ENCODE data around the gene UBAC1. TPM values are rescaled to one million over a fixed set of nuclear protein-coding genes. Genes with fewer than 3 reads are reported as not detected.

UBAC1 gene
- polyA plus RNA-seq, 1 donor from 2014 or later, result 92.3 TPM

- no peak overlapping the region for H3K4me2 ChIP-seq (ENCODE audit: low read length)
- H3K27me3 ChIP-seq (ENCODE audit: insufficient read depth, low read depth, low read length), result no peaks in the 10 kb centered on the region
- H3F3A ChIP-seq (ENCODE audit: insufficient read depth, low read length, poor library complexity, severe bottlenecking), result no peaks in the 10 kb centered on the region
- no peaks in the 10 kb centered on the region for H3K9me2 ChIP-seq (ENCODE audit: insufficient read depth, low read length)
- H2AFZ ChIP-seq (ENCODE audit: low read depth, low read length), result no peak overlapping the region
- H3K9me3 ChIP-seq (ENCODE audit: low read length), result no peaks in the 10 kb centered on the region
- H3K4me3 ChIP-seq (ENCODE audit: low read length), result no peak overlapping the region
- H3K9ac ChIP-seq (ENCODE audit: low read length), result no peak overlapping the region
- no peak overlapping the region for H3K27ac ChIP-seq (ENCODE audit: low read length)
- H3K36me3 ChIP-seq (ENCODE audit: insufficient read depth, low read length), result no peaks in the 10 kb centered on the region
- peaks cover 20% of the 10 kb centered on the region for H3K79me2 ChIP-seq (replicated peaks; ENCODE audit: insufficient read depth, low read length)
- TF ChIP-seq CTCF (IDR thresholded peaks at IDR 0.05; ENCODE audit: poor library complexity, severe bottlenecking) (no peak), SMC3 (conservative IDR thresholded peaks at IDR 0.05; ENCODE audit: poor library complexity) (no peak), TAF1 (IDR thresholded peaks at IDR 0.05; ENCODE audit: low read depth) (no peak), RAD21 (conservative IDR thresholded peaks at IDR 0.05) (no peak)
- H4K20me1 ChIP-seq (ENCODE audit: insufficient read depth), result no peaks in the 10 kb centered on the region
Observed at GRCh38 chr9:135958485-135958884, 2.7 kb downstream of the UBAC1 start.

GRCh38 chr9:135957431-135957830, 3.7 kb downstream of the UBAC1 start:
- Histone ChIP-seq H3K27ac (ENCODE audit: low read length) (no peak overlapping the region), H3K27me3 (ENCODE audit: insufficient read depth, low read depth, low read length) (no peaks in the 10 kb centered on the region), H3K9ac (ENCODE audit: low read length) (no peak overlapping the region), H3K79me2 (replicated peaks; ENCODE audit: insufficient read depth, low read length) (peaks cover 20% of the 10 kb centered on the region), H3K4me3 (ENCODE audit: low read length) (no peak overlapping the region), H3K9me3 (ENCODE audit: low read length) (no peaks in the 10 kb centered on the region), H3K36me3 (ENCODE audit: insufficient read depth, low read length) (no peaks in the 10 kb centered on the region), H2AFZ (ENCODE audit: low read depth, low read length) (no peak overlapping the region), H3F3A (ENCODE audit: insufficient read depth, low read length, poor library complexity, severe bottlenecking) (no peaks in the 10 kb centered on the region), H4K20me1 (ENCODE audit: insufficient read depth) (no peaks in the 10 kb centered on the region), H3K4me2 (ENCODE audit: low read length) (no peak overlapping the region), H3K9me2 (ENCODE audit: insufficient read depth, low read length) (no peaks in the 10 kb centered on the region)
- TF ChIP-seq EP300 (conservative IDR thresholded peaks at IDR 0.05; ENCODE audit: poor library complexity, severe bottlenecking) (no peak), EZH2 (IDR thresholded peaks at IDR 0.05; ENCODE audit: borderline replicate concordance, insufficient read depth, low read length, poor library complexity, severe bottlenecking) (no peak), RAD21 (conservative IDR thresholded peaks at IDR 0.05) (no peak), POLR2AphosphoS5 (IDR thresholded peaks at IDR 0.05) (no peak)

GRCh38 chr9:135956802-135957174, 4.4 kb downstream of the UBAC1 start:
- Histone ChIP-seq H3K27ac (ENCODE audit: low read length) (no peak overlapping the region), H3K9ac (ENCODE audit: low read length) (no peak overlapping the region), H3K9me2 (ENCODE audit: insufficient read depth, low read length) (no peaks in the 10 kb centered on the region), H3F3A (ENCODE audit: insufficient read depth, low read length, poor library complexity, severe bottlenecking) (no peaks in the 10 kb centered on the region), H3K4me3 (ENCODE audit: low read length) (no peak overlapping the region), H2AFZ (ENCODE audit: low read depth, low read length) (no peak overlapping the region), H3K27me3 (ENCODE audit: insufficient read depth, low read depth, low read length) (no peaks in the 10 kb centered on the region), H3K36me3 (ENCODE audit: insufficient read depth, low read length) (no peaks in the 10 kb centered on the region), H3K79me2 (replicated peaks; ENCODE audit: insufficient read depth, low read length) (peaks cover 20% of the 10 kb centered on the region), H3K4me2 (ENCODE audit: low read length) (no peak overlapping the region), H4K20me1 (ENCODE audit: insufficient read depth) (no peaks in the 10 kb centered on the region), H3K9me3 (ENCODE audit: low read length) (no peaks in the 10 kb centered on the region)
- TF ChIP-seq SMC3 (conservative IDR thresholded peaks at IDR 0.05; ENCODE audit: poor library complexity), result no peak
- no peak for TF ChIP-seq POLR2AphosphoS5 (IDR thresholded peaks at IDR 0.05)
- TF ChIP-seq MXI1 (conservative IDR thresholded peaks at IDR 0.05; ENCODE audit: poor library complexity, severe bottlenecking), result no peak
- TF ChIP-seq EZH2 (IDR thresholded peaks at IDR 0.05; ENCODE audit: borderline replicate concordance, insufficient read depth, low read length, poor library complexity, severe bottlenecking), result no peak
- no peak for TF ChIP-seq REST (IDR thresholded peaks at IDR 0.05; ENCODE audit: borderline replicate concordance)
- no peak for TF ChIP-seq RAD21 (conservative IDR thresholded peaks at IDR 0.05)
- no peak for TF ChIP-seq TAF1 (IDR thresholded peaks at IDR 0.05; ENCODE audit: low read depth)
- TF ChIP-seq CTCF (IDR thresholded peaks at IDR 0.05; ENCODE audit: poor library complexity, severe bottlenecking), result no peak
- no peak for TF ChIP-seq EP300 (conservative IDR thresholded peaks at IDR 0.05; ENCODE audit: poor library complexity, severe bottlenecking)
